Ovary (tissue), 3 donors: ENCODE results near the gene ANXA6.

ENCODE experiments used
- CTCF ChIP-seq, 3 donors: fragments of 450-650 bp in 2 of 3; fragments of 200-600 bp in 1 of 3; IDR thresholded peaks; one replicate each; pipeline versions ENCODE4 v1.5.1 to v1.8.0; 2016 to 2022; ENCODE audit warnings: antibody characterized with exemption in 3 of 3, mild to moderate bottlenecking in 1 of 3
- EP300 ChIP-seq: sonication (generic); formaldehyde crosslinking; IDR thresholded peaks from one replicate; pipeline ENCODE4 v1.6.1; 2017; ENCODE audit warnings: antibody characterized with exemption
- POLR2A ChIP-seq: fragments of 450-650 bp; IDR thresholded peaks from one replicate; pipeline ENCODE4 v1.6.1; 2017; ENCODE audit warnings: antibody characterized with exemption, mild to moderate bottlenecking, moderate library complexity
- donor health status: DM: no; HTN: no; CAD: no.

GRCh38 chr5:151191661-151192060 lies 34.1 kb upstream of the ANXA6 start:
- no peak for TF ChIP-seq CTCF (IDR thresholded peaks at IDR 0.05)
- no peak for TF ChIP-seq EP300
- no peak for TF ChIP-seq POLR2A
